Hematopoietic multipotent progenitor cell treated with erythropoietin and hydrocortisone succinate and interleukin-3 and kit ligand, for 6 days (in vitro differentiated cells): ENCODE measurements around the gene COPRS.
A peak's percentile ranks its signal among the peaks of the same experiment; 100 is the strongest.

ENCODE experiments used
- DNase-seq: peaks from one replicate; pipeline ENCODE4 v3.0.0-alpha.2; 2015

COPRS gene

DNA sequence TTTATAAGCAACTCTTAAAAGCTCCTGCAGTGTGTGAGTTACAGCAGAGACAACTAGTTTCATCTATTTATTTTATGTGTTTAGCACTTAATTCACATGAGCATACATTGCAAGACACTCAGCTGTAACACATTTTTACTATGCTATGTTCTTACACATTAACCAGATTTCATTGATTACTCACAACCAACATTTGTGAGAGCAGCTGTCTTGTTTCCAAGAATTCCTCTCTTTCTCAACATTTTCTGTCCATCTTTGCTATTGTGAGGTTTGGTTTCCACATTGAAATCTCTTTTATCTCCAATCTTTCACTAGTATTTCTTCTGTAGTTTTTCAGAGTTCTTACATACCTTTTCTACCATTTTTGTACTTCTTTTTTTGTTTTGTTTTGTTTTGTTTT is 51.2 kb downstream of the COPRS start:
- no peak for DNase-seq

DNA sequence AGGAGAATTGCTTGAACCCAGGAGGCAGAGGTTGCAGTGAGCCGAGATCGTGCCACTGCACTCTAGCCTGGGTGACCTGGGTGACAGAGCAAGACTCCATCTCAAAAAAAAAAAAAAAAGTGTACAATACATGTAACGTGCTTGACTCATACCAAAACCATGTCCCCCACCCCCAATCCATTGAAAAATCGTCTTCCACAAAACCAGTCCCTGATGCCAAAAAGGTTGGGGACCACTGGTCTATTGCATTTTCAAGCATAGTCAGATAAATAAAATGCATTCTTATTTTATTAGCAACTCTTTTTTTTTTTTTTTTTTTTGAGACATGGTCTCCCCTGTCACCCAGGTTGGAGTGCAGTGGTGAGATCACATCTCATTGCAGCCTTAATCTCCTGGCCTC is 52.1 kb downstream of the COPRS start:
- no peak for DNase-seq

DNA sequence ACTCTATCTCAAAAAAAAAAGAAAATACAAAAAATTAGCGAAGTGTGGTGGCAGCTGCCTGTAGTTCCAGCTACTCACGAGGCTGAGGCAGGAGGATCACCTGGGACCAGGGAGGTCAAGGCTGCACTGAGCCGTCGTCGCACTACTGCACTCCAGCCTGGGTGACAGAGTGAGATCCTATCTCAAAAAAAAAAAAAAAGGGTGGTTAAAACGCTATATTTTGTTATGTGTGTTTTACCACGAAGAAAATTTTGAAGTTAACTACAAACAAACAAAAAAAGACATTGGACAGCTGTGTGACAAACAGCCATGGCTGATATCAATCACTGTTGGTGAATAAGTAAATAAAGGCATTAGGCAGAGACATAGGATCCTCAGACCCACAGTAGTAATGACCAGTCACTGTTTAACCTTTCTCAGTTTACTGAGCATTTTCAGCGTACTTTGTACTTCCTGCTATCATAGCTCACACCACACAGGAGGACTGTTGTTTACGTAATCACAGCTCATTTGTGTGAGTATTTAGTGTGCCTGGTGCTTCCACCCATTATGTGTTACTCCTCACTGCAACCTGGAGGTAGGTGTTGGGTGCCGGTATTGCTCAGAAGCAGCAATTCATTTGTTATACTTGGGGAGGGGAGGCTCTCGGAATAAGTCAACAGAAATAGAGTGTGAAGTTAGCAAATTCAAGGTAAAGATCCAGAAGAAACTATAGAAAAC is 55.4 kb downstream of the COPRS start:
- DNase-seq: no peak

DNA sequence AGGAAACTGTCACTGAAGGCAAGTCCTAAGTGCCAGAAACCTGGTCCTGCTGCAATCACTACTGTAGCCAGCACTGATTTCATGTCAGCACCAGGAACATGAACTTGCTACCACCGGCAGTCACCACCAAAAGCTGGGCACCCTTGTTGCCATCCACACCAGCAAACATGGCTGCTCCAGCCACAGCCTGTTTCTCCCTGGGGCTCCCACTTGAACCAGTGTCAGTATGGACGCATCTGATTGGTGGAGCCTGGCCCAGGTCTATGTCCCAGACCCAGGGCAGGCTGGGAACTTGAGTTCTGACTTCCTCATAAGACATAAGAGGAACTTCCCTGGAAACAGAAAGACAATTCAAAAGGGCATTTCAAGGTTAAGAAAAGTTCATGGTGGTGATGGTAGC is 56.5 kb downstream of the COPRS start:
- DNase-seq: peak; percentile 33
